Neutrophil (primary cell): ENCODE data around the gene PHC3.
A peak's percentile ranks its signal among the peaks of the same experiment; 100 is the strongest.

Experiments
- H3K27ac ChIP-seq: fragments of 200-600 bp; sonication (generic); 2 replicates; pipeline ENCODE4 v1.5.1; 2016; ENCODE audit warnings: mild to moderate bottlenecking, moderate library complexity
- H3K27me3 ChIP-seq: fragments of 200-600 bp; sonication (generic); 2 replicates; pipeline ENCODE4 v1.6.0; 2016; ENCODE audit warnings: mild to moderate bottlenecking
- H3K36me3 ChIP-seq: fragments of 200-600 bp; sonication (generic); 2 replicates; pipeline ENCODE4 v1.5.1; 2017
- H3K4me1 ChIP-seq, 2 experiments: fragments of 200-600 bp in 1 of 2; sonication (generic) in 1 of 2; 1 replicate in 1 of 2; 2 replicates in 1 of 2; pipeline versions ENCODE4 v1.5.1 to v1.6.1; 2013 to 2016; ENCODE audit warnings: low read depth in 1 of 2, low read length in 1 of 2, mild to moderate bottlenecking in 1 of 2, moderate library complexity in 1 of 2; ENCODE audit not compliant: control insufficient read depth in 1 of 2, insufficient read depth in 1 of 2
- H3K4me3 ChIP-seq, 2 experiments: fragments of 200-600 bp in 1 of 2; sonication (generic) in 1 of 2; 1 replicate in 1 of 2; 2 replicates in 1 of 2; pipeline ENCODE4 v1.5.1; 2013 to 2016; ENCODE audit warnings: low read depth in 1 of 2, low read length in 1 of 2, mild to moderate bottlenecking in 1 of 2, moderate library complexity in 1 of 2
- H3K9me3 ChIP-seq: fragments of 200-600 bp; sonication (generic); 2 replicates; pipeline ENCODE4 v1.5.1; 2016
- CTCF ChIP-seq: fragments of 200-600 bp; sonication (generic); IDR thresholded peaks from 2 replicates; pipeline ENCODE4 v1.5.1; 2016; ENCODE audit warnings: antibody characterized with exemption

Gene PHC3

GRCh38 chr3:170047133-170047404 lies 134.5 kb downstream of the PHC3 start:
- H3K27ac ChIP-seq, result peak overlapping the region; percentile 91
- H3K27me3 ChIP-seq, result no peaks in the 10 kb centered on the region
- no peaks in the 10 kb centered on the region for H3K9me3 ChIP-seq
- TF ChIP-seq CTCF, result no peak
- no peak overlapping the region for H3K4me3 ChIP-seq
- H3K36me3 ChIP-seq, result peaks cover 6% of the 10 kb centered on the region
- peaks cover 40 to 42% of the 10 kb centered on the region in 2 experiments for H3K4me1 ChIP-seq

- Histone ChIP-seq H3K27ac (peak overlapping the region; percentile 91), H3K9me3 (no peaks in the 10 kb centered on the region), H3K4me1 (peaks cover 42 to 44% of the 10 kb centered on the region in 2 experiments), H3K27me3 (no peaks in the 10 kb centered on the region), H3K36me3 (peaks cover 6% of the 10 kb centered on the region), H3K4me3 (no peak overlapping the region)
- no peak for TF ChIP-seq CTCF
These were observed 135.0 kb downstream of the PHC3 start for GRCh38 chr3:170046269-170047132.

GRCh38 chr3:170044795-170045244 lies 136.7 kb downstream of the PHC3 start:
- H3K27ac ChIP-seq, result peak overlapping the region; percentile 91
- no peaks in the 10 kb centered on the region for H3K27me3 ChIP-seq
- H3K9me3 ChIP-seq, result no peaks in the 10 kb centered on the region
- peaks cover 53 to 56% of the 10 kb centered on the region in 2 experiments for H3K4me1 ChIP-seq
- H3K4me3 ChIP-seq, result peak overlapping the region; percentile 33 to 46
- peaks cover 13% of the 10 kb centered on the region for H3K36me3 ChIP-seq
- TF ChIP-seq CTCF, result no peak

GRCh38 chr3:170044271-170044670 lies 137.3 kb downstream of the PHC3 start:
- H3K36me3 ChIP-seq, result peaks cover 10% of the 10 kb centered on the region

GRCh38 chr3:170043506-170043905 lies 138.0 kb downstream of the PHC3 start:
- no peaks in the 10 kb centered on the region for H3K9me3 ChIP-seq
- no peaks in the 10 kb centered on the region for H3K27me3 ChIP-seq
- H3K4me3 ChIP-seq, result no peak overlapping the region
- peaks cover 7% of the 10 kb centered on the region for H3K36me3 ChIP-seq
- peak overlapping the region; percentile 91 for H3K27ac ChIP-seq
- peaks cover 66 to 69% of the 10 kb centered on the region in 2 experiments for H3K4me1 ChIP-seq
- TF ChIP-seq CTCF, result no peak

More at GRCh38 chr3:170044271-170044670, 137.3 kb downstream of the PHC3 start:
- Histone ChIP-seq H3K27me3 (no peaks in the 10 kb centered on the region), H3K27ac (peak overlapping the region; percentile 91), H3K4me3 (peak overlapping the region; percentile 33 to 46), H3K9me3 (no peaks in the 10 kb centered on the region), H3K4me1 (peaks cover 59 to 62% of the 10 kb centered on the region in 2 experiments)
- TF ChIP-seq CTCF, result no peak
